Skeletal muscle satellite cell (primary cell): ENCODE measurements around the gene MBD6.

Experiments used
- H3K27me3 ChIP-seq: 2 replicates; pipeline ENCODE4 v1.7.0; 2013; ENCODE audit warnings: low read length; ENCODE audit not compliant: control insufficient read depth, insufficient read depth
- H3K36me3 ChIP-seq: 2 replicates; pipeline ENCODE4 v1.7.0; 2013; ENCODE audit warnings: mild to moderate bottlenecking, control low read depth, low read length; ENCODE audit not compliant: insufficient read depth
- H3K4me1 ChIP-seq: 2 replicates; pipeline ENCODE4 v1.7.0; 2013; ENCODE audit warnings: low read length; ENCODE audit not compliant: control insufficient read depth, insufficient read depth
- H3K4me2 ChIP-seq: 2 replicates; pipeline ENCODE4 v1.7.0; 2013; ENCODE audit warnings: mild to moderate bottlenecking, low read length
- H3K4me3 ChIP-seq: 2 replicates; pipeline ENCODE4 v1.7.0; 2013; ENCODE audit warnings: low read length
- H3K9ac ChIP-seq: 2 replicates; pipeline ENCODE4 v1.7.0; 2013; ENCODE audit warnings: mild to moderate bottlenecking, low read depth, low read length, moderate library complexity
- H3K9me3 ChIP-seq: replicated peaks from 2 replicates; pipeline ENCODE4 v1.7.0; 2013; ENCODE audit warnings: mild to moderate bottlenecking, control low read depth, low read length

MBD6 gene

DNA sequence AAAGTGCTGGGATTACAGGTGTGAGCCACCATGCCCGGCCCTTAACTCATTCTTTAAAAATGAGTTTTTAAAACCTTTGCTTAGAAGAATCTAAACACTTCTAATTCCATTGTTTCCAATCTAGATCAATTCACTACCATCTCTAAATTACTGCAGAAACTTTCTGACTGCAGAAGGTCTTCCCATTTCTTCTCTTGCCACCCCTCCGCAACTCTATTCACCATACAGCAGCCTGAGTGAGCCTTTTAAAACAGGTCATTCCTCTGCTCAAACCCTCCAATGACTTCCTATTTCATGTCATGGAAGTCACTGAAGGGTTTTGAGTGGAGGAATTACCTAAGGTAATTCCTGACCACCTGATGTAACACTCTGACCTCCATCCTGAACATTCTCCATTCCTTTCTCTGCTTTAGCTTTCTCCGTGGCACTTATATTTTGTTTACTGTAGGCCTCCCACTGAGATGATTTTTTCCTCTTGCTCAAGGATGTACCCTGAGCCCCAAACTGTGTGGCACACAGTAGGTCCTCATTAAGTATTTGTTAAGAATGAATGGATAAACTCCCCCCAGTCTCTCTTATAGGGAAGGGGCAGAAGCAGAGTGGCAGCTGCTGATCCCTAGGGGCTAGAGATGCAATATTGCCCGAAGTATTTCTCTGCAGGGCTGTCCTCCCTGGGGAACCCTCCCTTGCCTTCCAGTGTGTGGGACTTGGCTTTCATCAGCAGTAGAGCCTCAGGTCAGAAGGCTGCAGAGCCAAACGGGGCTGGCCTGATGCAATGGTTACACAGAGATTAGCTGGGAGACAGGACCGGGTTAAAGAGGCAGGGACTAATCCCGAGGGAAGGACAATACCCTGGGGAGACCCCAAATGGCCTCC, 3.5 kb upstream of the MBD6 start:
- Histone ChIP-seq H3K9ac (peak overlapping the region; percentile 97), H3K4me3 (peak overlapping the region; percentile 94), H3K27me3 (no peaks in the 10 kb centered on the region), H3K4me2 (peak overlapping the region; percentile 97), H3K4me1 (peaks cover 47% of the 10 kb centered on the region), H3K9me3 (no peaks in the 10 kb centered on the region), H3K36me3 (peaks cover 56% of the 10 kb centered on the region)

DNA sequence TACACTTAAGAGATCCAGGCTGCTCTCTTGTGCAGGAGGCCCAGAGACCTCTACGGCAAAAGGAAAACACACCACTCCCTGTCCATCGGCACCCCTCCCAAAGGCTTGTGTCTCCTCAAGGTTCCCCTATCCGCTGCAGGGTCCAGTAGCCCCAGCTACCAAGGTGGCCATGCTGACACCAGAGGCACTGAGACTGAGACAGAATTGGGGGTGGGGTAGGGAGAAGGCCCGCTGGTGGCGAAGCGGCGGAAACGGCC, 2.9 kb upstream of the MBD6 start:
- peak overlapping the region; percentile 94 for H3K4me3 ChIP-seq
- peak overlapping the region; percentile 97 for H3K9ac ChIP-seq
- peaks cover 55% of the 10 kb centered on the region for H3K36me3 ChIP-seq

DNA sequence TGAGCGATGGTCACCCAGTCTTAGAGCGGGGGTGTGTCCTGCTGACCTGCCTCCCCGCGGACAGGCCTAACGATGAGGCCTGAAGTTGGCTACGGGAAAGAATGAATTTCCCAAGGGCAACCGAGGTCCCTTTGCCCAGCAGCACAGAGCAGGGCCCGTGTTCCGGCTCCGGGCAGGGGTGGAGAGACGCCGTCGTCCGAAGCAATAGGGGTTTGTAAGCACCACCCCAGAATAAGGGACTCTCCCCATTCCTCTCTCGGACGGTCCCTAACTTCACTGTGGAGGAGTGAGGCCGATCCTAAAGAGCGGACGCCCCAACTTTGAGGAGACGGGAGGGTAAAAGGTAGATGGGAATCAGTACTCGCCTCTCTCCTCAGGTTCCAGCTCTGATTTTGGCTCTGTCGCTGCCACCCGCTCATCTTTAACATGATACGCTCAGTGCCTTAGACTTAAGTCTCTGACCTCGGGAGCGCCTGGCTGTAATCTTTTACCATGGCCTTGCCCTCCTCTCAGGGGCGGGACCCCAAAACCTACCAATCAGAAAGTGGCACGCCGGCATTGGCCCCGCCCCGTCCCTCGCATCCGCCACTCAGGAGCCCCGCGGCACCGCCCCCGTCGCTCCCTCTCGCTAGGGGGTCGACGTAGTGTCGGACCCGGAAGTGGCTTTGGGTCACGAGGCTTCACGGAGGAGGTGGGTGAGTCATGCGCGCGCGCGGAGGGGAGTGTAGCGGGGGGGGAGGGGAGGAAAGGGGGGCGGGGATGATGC, 2.4 kb upstream of the MBD6 start, which contains the start of gene DDIT3:
TSS of gene DDIT3 (minus strand) at position 462 of the 766 bp plus-strand sequence. CDS start 3,108 bp downstream, outside the sequence.
- Histone ChIP-seq H3K9ac (peak within 1 kb of the TSS; percentile 97), H3K4me2 (peak within 1 kb of the TSS; percentile 97), H3K4me3 (peak within 1 kb of the TSS; percentile 94), H3K36me3 (peaks cover 55% of the 10 kb centered on the region), H3K9me3 (no peaks in the 10 kb centered on the region), H3K27me3 (no peaks in the 10 kb centered on the region), H3K4me1 (peaks cover 57% of the 10 kb centered on the region)

More for the DNA sequence above, 2.9 kb upstream of the MBD6 start:
- peak overlapping the region; percentile 97 for H3K4me2 ChIP-seq
- H3K27me3 ChIP-seq, result no peaks in the 10 kb centered on the region
- no peaks in the 10 kb centered on the region for H3K9me3 ChIP-seq
- peaks cover 52% of the 10 kb centered on the region for H3K4me1 ChIP-seq

DNA sequence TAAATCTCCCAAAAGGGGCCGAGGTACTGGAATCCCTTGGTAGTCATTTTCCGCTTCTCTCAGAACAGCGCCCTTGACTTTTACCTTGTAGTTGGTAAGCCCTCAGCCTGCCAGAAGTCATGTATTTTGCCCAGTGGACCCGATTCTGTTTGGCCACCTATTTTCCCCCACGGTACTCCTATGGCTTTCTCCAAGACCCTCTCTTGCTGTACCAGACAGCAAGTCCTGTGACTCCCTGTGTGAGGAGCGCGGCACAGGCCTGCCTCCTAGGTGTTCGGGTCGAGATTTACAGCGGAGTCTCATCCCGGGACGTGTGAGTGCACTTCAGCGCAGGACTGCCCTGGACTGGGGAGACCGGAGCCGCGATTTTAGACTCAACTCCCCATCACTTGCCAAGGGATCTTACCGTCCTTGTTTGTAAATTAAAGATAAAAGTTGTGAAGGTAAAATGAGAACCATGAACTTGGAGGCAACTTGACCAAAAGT, 1.1 kb upstream of the MBD6 start:
- Histone ChIP-seq H3K9me3 (no peaks in the 10 kb centered on the region), H3K36me3 (peaks cover 52% of the 10 kb centered on the region), H3K27me3 (no peaks in the 10 kb centered on the region), H3K4me3 (peak overlapping the region; percentile 85), H3K9ac (peak overlapping the region; percentile 77), H3K4me1 (peaks cover 58% of the 10 kb centered on the region), H3K4me2 (peak overlapping the region; percentile 82)

DNA sequence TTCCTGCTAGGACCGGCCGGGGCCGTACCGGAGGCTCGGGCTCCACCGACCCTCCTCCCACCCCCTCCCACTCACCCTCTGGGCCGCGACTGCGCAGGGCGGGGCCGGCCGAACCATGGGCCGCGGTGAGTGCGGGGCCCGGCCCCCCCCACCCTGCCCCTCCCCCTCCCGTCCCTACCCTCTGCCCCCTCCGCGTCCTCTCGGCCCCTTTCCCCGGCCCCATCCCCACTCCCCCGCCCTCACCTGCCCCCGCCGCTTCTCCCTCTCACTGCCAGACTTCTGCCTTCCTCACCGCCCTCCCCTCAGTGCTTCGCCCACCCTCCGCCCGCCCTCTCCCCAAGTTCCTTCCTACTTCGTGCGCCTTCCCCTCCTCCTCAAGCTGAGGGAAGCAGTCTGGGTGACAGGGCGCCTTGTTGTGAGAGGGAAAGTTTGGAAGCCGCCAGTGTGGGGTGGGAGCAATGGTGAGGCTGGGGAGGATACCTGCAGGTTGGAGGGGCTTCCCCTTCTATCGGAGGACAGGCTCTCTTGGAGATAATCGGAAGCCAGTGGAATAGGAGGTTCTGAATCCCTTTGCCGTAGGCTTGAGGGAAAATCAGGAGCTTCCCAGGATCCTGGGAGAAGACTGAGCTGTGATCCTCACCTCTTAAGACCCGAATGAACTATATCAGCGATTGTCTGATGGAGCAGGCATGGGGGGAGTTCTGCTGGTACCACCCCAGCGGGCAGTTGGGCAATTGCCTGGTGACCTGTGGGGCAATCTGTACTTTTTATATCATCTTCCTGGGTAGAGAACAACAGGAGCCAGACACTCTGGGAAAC, 472 bp downstream of the MBD6 start:
- Histone ChIP-seq H3K4me3 (peak overlapping the region; percentile 85), H3K9ac (peak overlapping the region; percentile 86), H3K4me2 (peak overlapping the region; percentile 92), H3K27me3 (no peaks in the 10 kb centered on the region), H3K9me3 (no peaks in the 10 kb centered on the region), H3K36me3 (peaks cover 51% of the 10 kb centered on the region), H3K4me1 (peaks cover 49% of the 10 kb centered on the region)

DNA sequence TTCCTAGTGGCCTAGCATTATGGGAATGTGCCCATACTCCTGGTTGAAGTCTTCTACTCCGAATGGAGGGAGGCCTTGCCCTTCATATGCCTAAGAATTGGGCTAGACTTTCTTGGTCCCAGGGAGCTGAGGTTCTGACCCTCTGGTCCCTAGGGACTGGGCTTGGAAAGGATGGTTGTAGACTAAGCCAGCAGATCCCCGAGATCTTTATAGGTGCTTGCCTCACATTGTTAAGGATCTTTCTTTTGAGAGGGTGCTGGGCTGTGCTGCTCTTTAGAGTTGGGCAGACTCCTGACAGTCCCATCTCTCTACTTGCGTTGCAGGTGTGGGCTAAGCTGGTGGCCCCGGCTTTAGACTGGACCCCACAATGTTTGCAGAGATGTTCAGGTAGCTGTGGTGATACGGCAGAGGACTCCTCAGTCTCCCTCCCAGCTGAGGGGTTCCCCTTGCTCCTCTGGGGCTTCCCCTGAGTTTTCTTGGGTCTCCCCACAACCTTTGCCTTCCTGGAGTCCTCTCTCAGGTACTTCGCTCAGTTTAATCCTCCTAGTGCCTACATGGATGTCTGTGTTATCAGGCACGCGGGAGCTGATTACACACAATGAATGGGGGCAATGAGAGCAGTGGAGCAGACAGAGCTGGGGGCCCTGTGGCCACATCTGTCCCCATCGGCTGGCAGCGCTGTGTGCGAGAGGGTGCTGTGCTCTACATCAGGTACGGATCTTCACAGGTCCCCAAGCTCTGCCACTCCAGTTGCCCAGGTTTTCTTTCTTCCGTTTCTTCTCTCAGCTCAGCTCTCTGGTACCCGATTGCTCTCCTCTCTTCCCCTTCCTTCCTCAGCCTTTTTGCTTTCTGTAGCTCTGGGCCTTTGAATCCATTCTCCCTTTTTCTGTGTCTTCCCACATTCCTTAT, 1.3 kb downstream of the MBD6 start:
- H3K36me3 ChIP-seq, result peaks cover 53% of the 10 kb centered on the region
- peak overlapping the region; percentile 86 for H3K9ac ChIP-seq
- no peaks in the 10 kb centered on the region for H3K27me3 ChIP-seq
- no peaks in the 10 kb centered on the region for H3K9me3 ChIP-seq
- peak overlapping the region; percentile 92 for H3K4me2 ChIP-seq
- H3K4me1 ChIP-seq, result peaks cover 41% of the 10 kb centered on the region
- H3K4me3 ChIP-seq, result peak overlapping the region; percentile 85

DNA sequence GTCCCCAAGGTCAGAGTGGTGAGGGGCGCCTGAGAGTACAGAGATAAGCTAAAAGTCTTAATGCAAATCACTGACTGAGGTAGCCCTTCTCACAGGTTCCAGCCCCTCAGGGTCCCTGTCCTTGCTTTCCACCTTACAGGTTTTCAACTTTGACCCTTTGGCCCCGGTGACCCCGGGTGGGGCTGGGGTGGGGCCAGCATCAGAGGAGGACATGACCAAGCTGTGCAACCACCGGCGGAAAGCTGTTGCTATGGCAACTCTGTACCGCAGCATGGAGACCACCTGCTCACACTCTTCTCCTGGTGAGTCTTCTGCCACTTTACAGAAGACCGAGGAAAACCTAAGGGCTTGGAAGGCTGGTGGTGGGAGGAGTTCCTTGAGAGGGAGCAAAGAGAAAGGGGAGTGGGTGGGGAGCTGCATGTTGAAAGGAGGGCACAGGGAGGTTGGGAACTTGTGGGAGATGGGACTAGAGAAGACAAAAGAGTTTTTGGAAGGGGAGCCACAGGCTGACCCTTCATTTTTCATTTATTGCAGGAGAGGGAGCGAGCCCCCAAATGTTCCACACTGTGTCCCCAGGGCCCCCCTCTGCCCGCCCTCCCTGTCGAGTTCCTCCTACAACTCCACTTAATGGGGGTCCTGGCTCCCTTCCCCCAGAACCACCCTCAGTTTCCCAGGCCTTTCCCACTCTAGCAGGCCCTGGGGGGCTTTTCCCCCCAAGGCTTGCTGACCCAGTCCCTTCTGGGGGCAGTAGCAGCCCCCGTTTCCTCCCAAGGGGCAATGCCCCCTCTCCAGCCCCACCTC, 2.4 kb downstream of the MBD6 start:
- H3K4me2 ChIP-seq, result peak overlapping the region; percentile 92
- peak overlapping the region; percentile 86 for H3K9ac ChIP-seq
- H3K36me3 ChIP-seq, result peaks cover 50% of the 10 kb centered on the region
- H3K27me3 ChIP-seq, result no peaks in the 10 kb centered on the region
- H3K4me1 ChIP-seq, result peaks cover 34% of the 10 kb centered on the region
- H3K4me3 ChIP-seq, result peak overlapping the region; percentile 85
- no peaks in the 10 kb centered on the region for H3K9me3 ChIP-seq

DNA sequence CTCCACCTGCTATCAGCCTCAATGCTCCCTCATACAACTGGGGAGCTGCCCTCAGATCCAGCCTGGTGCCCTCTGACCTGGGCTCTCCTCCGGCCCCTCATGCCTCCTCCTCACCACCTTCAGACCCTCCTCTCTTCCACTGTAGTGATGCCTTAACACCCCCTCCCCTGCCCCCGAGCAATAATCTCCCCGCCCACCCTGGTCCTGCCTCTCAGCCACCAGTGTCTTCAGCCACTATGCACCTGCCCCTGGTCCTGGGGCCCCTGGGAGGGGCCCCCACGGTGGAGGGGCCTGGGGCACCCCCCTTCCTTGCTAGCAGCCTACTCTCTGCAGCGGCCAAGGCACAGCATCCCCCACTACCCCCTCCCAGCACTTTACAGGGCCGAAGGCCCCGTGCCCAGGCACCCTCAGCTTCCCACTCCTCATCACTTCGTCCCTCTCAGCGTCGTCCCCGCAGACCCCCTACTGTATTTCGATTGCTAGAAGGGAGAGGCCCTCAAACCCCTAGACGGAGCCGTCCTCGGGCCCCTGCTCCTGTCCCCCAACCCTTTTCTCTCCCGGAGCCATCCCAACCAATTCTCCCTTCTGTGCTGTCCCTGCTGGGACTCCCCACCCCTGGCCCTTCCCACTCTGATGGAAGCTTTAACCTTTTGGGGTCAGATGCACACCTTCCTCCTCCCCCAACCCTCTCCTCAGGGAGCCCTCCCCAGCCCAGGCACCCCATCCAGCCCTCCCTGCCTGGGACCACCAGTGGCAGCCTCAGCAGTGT, 3.2 kb downstream of the MBD6 start:
- H3K27me3 ChIP-seq, result no peaks in the 10 kb centered on the region
- peaks cover 57% of the 10 kb centered on the region for H3K36me3 ChIP-seq
- no peak overlapping the region for H3K4me3 ChIP-seq
- peaks cover 33% of the 10 kb centered on the region for H3K4me1 ChIP-seq
- no peak overlapping the region for H3K4me2 ChIP-seq
- H3K9me3 ChIP-seq, result no peaks in the 10 kb centered on the region
- no peak overlapping the region for H3K9ac ChIP-seq

DNA sequence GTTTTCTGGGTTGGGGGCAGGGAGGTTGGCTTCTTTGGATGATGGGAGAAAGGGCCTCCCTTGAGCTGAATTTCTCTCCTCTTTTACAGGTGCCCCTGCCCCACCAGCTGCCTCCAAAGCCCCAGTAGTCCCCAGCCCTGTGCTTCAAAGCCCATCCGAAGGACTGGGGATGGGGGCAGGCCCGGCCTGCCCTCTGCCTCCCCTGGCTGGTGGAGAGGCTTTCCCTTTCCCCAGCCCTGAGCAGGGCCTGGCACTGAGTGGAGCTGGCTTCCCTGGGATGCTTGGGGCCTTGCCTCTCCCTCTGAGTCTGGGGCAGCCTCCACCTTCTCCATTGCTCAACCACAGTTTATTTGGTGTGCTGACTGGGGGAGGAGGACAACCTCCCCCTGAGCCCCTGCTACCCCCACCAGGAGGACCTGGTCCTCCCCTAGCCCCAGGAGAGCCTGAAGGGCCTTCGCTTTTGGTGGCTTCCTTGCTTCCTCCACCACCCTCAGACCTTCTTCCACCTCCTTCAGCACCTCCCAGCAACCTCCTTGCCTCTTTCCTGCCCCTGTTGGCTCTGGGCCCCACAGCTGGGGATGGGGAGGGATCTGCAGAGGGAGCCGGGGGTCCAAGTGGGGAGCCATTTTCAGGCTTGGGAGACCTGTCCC, 4.0 kb downstream of the MBD6 start:
- H3K4me3 ChIP-seq, result no peak overlapping the region
- H3K27me3 ChIP-seq, result no peaks in the 10 kb centered on the region
- no peak overlapping the region for H3K9ac ChIP-seq
- H3K4me2 ChIP-seq, result no peak overlapping the region
- no peaks in the 10 kb centered on the region for H3K9me3 ChIP-seq
- H3K36me3 ChIP-seq, result peaks cover 65% of the 10 kb centered on the region
- peaks cover 25% of the 10 kb centered on the region for H3K4me1 ChIP-seq
